D341Med (cell line): ENCODE measurements around the gene CHST6.
A peak's percentile ranks its signal among the peaks of the same experiment; 100 is the strongest.
"Not testable (repeated sequence)": the region's sequence is repeated elsewhere in the genome, so short reads cannot be mapped to it uniquely, and the experiment has no call there.

Experiments
- DNase-seq: peaks from one replicate; pipeline ENCODE4 v3.0.0; 2012; ENCODE audit warnings: low spot score

Gene CHST6

DNA sequence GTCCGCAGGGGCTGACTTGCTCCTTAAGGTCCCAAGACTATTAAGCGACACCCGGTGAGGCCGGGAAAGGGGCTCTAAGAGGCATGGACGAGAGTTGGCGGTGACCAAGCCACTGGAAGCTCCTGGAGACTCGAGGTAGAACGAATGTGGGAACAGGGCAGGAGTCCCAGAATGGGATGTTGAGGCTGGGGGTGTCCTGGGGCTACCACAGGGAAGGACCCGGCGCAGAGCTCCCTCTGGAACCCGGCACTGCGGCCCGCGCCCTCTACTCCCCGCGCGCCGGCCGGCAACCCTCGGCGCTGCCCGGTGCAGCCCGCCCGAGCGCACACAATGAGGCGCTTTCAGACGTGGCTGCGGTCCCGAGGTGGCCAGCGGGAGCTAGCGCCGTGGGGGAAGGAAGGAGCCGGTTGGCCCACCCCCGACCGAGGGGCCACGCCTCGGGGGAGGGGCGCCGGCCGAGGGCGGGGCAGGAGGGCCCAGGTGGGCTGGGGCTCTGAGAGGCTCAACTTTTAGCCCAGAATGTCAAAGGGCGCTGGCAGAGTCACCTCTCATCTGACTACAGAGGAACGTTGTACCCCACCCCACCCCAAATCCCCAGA, at the start of gene CHST6:
CHST6 (minus strand) TSS at position 366 of the 599 bp plus-strand sequence. CDS start 15,613 bp downstream, outside the sequence.
- no peak for DNase-seq

DNA sequence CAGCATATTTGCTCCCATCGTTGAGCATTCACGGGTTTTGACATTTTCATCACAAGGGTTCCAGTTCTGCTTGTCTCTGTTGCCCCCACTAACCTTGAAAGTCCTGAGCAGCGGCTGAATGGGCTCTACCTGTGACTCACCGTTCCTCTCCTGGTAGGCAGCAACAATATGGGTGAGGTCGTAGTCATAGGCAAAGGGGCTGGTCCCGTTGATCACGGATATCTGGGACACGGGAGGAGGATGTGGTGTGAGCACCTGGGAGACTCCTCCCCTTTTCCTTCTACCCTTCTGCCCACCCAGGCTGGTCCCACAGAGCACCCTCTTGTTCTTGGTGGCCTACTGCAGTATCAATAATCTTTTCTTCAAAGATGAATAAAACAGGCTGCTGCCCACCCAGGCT, 47.2 kb upstream of the CHST6 start:
- not testable (repeated sequence) for DNase-seq

DNA sequence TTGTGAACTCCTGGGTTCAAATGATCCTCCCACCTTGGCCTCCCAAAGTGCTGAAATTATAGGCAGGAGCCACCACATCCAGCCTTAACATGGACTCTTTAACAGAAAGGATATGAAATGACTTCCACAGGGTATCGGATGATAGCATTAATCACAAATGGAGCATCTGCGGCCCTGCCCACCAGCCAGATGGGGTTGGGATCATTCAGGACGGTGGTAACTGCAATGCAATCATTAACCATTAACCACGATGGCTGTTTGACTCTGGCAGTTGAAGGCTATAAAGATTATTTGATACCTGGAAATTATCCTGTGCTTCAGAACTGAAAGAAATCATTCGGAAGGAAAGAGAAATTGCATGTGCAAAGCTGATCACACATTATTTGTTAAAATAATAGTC, 46.0 kb upstream of the CHST6 start:
- DNase-seq = no peak

DNA sequence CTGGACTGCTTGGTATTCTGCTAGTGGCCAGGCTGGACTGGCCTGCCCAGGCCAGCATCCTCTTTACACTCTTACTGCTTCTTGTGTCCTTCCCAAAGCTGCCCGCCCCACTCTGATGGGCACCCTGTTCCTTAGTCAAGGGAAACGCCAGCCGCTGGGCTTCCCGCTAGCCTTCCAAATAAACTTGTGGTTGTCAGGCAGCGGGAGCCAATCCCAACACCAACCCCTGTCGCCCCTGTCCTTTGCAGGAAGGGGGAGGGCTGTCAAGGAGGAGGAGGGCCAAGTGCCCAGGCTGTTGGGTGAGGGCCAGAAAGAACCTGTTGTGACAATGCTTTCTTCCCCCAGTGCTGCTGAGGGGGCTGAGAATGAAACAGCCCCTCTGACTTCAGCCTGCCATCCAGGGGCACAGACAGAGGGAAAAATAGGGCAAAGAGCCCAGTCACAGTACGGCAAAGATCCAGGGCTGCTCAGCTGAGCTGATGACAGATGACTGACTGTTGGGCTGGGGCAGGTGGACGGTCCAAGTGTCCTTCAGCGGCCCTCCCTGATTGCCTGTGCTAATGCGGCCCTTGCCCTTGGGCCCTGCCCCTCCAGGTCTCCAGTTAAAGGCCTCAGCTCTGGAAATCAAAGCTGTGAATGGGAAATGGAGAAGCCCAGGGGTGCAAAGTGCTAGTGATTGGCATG, 43.8 kb upstream of the CHST6 start:
- not testable (repeated sequence) for DNase-seq

DNA sequence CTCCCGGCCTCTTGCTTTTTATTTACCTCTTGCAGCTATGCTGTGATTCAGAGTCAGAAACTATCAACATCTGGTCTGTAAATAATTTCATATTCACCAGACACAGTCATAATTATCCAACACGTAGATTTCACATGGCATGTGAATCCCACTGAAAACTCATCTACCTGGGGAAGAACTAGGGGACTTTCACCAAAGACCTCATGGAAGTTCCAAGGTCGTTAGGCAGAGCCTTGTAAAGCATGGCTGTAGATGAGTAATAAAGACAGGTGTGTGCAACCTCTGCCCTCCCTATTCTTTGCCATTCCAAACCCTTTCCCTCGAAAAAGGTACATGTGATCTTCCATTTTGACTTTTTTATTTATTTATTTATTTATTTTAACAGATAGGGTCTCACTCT, 42.5 kb upstream of the CHST6 start:
- DNase-seq = no peak

DNA sequence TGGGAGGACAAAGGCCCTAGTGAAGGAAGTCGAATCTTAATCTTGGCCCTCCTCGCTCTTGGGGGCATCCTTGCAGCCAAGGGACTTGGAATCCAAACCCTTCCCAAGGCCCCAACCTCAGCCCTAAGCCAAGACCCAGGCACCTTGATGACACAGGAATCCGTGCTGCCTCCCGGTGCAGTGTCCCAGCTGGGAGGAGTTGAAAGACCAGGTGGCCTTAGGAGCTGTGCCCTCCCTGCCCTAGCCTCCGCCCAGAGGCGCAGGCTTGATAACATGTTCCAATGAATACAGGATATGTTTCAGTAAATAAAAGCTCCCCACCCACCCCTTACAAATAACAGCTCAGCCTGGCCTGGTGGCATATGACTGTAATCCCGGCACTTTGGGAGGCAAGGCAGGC, 40.7 kb upstream of the CHST6 start, which contains the start of gene CHST5:
CHST5 (minus strand) TSS at position 208 of the 400 bp plus-strand sequence. CDS start 5,724 bp downstream, outside the sequence.
- DNase-seq = no peak

DNA sequence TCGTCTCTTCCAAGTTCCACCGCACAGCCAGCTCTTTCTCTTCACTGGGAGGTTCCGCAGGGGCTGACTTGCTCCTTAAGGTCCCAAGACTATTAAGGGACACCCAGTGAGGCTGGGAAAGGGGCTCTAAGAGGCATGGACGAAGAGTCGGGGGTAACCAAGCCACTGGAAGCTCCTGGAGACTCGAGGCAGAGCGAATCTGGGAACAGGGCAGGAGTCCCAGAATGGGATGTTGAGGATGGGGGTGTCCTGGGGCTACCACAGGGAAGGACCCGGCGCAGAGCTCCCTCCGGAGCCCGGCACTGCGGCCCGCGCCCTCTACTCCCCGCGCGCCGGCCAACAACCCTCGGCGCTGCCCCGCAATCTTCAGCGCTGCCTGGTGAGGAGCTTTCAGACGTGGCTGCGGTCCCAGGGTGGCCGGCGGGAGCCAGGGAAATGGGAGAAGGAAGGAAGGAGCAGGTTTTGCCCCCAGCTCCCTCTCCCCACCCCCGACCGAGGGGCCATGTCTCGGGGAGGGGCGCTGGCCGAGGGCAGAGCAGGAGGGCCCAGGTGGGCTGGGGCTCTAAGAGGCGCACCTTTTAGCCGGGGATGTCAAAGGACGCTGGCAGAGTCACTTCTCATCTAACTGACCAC, 40.1 kb upstream of the CHST6 start:
- no peak for DNase-seq

DNA sequence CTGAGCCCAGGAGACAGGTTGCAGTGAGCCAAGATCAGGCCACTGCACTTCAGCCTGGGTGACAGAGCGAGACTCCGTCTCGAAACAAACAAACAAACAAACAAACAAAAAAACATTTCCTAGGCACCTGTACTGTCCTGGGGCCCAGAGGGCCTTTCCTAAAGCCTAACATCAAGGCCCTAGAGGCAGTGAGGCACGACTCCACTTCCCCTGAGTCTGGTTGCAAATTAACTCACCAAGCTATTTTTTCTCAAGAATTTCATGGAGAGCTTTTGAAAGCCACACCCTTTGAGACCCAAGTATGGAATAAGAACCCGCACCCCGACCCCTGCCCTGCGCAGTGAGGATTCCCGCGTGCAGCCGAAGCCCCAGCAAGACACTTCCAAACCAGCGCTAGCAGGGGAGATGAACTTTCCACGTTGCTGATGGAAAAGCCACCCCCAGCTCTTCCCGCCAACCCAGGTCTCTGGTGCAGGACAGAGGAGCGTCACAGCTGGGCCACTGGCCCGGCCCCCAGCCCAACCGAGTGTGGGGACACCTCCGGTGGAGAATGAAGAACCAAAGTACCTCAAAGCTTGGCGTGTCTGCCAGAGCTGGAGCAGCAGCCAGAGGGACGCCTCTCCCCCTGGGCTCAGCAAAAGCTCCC, 39.4 kb upstream of the CHST6 start:
- no peak for DNase-seq

DNA sequence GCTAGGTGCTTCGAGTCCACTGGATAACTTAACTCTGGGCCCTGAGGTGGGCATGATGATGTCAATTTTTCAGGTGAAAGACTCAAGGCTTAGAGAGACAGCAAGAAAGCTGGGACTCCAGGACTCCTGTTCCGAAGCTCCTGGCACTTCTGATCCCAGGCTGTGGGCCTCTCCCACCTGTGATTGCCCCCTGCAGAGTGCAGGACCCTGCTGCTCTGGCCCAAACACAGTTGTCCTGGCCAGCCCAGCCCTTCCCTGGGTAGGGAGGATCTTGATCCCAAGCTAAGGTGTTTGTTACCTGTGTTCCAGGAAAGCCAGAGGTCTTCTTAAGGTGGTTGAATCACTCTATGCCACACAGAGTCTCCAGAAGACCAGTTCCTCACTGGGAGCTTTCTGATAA, 37.5 kb upstream of the CHST6 start:
- DNase-seq = no peak

DNA sequence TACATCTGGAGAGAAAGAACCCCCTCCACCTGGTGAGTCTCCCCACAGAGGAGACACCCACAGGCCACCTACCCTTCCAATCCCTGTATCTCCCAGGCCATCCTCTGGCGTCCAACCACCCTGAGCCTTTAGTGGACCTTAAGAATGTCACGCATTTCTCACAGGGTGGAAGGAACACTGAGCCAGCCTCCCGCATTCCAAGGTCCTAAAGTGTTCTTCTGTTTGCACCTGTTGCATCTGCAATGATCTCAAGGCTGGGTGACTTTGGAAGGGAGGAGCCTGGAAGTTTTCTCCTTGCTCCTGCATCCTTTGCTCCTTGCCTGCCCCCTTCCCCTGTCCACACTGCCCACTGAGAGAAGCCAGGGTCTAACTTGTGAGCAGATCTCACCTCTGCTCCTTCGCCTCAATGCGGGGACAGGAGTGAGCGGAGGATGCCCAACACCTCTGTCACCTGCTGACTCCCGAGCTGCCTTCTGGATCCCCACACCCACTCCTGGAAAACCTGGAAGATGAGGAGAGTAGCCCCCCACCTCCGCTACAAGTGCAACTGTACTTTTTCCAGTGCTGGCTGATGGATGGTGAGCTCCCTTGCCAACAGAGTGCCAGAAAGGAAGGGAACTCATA, 37.0 kb upstream of the CHST6 start:
- DNase-seq = no peak

DNA sequence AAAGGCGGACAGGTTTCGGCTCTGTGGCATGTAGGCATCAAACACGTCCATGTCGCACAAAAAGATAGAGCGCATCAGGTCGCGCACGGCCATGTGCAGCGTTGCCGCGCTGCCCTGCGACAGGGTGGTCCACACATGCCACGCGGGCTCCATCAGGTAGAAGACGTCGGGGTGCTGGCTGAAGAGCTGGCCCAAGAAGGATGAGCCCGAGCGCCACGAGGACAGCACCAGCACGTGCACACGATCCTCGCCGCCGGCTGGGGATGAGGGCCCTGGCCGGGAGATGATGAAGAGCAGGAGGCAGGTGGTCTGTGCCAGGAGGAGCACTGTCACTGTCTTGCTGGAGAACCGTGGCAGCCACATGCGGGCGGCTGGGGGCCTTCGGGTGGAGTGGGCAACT, 34.7 kb upstream of the CHST6 start:
- DNase-seq = no peak

DNA sequence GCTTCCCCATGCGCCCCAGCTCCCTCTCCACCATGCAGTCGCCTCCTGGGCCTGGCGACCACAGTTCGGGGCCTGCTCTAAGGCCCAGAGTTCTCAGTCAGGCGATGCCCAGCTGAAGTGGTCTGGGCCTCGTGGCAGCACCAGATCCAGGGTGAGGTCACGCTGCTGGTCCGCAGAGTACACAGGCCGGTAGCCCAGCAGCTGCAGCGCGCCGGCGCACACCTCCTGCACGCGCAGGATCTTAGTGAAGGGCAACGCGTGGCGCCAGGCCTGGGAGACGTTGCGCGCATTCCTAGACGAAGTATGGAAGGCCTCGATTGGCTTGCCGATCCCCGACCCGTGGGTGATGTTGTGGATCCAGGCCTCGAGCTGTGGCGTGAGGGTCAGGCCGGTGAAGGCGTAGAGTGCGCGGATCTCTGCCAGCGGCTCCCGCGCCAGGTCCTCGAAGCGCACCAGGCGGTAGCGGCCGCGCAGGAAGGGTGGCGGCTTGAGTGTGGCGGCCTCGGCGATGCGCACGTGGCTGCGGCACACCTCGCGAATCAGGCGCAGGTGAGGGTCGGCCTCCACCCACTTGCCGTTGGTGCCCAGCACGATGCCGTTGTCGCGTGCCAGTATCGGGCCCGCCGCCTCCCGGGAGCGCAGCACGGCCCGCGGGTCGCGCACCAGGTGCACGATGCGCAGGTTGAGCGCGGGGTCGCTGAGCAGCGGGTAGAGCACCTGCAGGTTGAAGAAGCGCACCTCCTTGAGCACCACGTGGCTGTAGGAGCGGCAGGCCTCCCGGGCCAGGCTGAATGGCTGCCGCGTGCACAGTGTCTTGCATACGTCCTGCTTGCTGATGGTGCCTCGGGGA, 34.0 kb upstream of the CHST6 start:
- no peak for DNase-seq

DNA sequence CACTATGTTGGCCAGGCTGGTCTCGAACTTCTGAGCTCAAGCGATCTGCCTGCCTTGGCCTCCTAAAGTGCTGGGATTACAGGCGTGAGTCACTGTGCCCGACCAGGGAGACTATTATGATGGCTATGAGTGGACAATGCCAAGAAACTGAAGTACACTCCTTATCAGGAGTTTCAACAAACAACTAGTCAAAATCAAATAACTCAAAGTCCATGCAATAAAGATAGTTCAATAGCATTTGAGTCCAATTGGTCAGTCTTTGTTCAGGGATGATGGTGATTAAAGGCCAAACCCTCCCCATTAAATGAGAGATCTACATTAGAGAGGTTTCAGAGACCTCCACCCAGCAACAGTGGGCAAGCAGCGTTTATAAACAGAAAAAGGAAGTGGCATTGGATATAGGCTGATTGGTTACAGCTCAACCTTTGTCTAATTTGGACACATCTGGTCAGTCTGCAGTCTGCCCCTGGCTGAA, 32.6 kb upstream of the CHST6 start:
- DNase-seq = no peak

DNA sequence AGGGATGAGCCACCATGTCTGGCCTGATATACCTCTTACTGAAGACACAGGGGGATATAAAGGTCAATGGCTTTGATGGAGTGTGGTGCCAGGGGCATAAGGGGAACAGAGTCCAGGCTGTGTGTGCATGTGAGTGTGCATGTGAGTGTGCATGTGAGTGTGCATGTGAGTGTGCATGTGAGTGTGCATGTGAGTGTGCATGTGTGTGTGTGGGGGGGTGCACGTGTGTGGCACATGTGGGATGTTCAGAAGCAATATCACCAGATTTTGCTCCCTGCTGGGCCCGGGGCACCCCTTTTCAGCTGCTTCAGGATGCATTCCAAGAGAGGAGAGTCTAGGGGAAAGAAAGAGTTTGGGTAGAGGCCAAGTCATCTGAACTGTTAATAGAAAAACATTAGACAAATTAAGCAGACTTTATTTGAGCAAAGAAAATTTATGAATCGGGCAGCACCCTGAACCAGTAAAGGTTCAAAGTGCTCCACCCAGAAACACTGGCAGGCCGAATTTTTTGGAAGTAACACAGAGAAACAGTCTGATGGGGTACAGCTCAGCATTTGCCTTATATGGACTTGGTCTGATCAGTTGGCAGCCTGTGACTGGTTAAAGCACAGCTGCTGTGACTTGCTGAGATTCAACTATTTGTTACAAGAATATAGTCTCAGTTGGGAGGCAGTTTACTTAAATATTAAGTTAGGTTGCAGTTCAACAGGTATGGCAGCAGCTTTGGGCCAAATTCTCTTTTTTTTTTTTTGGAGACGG, 31.0 kb upstream of the CHST6 start:
- no peak for DNase-seq

DNA sequence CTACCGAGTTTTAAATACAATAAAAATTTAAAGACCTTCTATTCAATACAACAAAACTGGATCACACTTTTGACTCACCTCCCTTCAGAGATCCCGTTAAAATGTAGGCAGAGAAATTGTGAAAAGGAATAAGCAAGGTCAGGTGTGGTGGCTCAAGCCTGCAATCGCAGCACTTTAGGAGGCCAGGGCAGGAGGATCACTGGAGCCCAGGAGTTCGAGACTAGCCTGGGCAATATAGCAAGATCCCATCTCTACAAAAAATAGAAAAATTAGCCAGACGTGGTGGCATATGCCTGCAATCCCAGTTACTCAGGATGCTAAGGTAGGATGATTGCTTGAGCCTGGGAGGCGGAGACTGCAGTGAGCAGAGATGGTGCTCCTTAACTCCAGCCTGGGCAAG, 23.9 kb upstream of the CHST6 start:
- no peak for DNase-seq

DNA sequence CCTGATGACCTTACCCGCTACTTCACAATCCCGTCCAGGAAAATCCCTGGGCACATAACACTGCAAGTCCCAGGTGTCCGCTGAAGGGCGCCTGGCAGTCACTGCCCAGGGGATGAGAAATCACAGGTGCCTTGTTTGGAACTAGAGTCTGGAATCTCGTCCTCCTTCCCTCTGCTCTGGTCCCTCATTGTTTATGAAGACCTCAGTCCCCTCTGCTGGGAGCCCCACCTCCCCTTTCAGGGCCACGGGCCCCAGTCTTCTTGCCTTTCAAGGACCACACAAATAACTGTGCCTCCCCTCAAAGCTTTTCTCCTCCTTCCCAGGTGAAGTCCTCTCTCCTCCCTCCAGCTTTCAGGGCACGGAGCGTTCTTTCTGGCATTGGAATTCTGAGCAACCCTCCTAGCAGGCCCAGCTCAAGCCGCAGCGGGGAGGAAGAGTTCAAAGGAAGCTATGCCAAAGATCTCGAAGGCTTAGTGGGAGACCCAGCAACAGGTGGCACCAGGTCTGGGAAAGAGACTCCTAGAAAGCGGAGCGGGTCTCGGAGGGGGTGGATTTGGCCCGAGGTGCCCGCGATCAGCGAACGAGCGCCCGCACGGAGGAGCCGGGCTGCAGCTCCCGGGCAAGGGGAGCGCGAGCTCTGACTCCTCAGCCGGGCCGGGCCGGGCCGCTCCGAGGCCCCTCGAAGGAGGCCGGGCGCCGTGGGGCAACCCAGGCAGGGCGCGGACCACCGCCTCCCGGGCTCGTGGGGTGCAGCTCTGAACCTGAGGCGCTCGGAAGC, 21.1 kb upstream of the CHST6 start:
- DNase-seq = peak; percentile 59

DNA sequence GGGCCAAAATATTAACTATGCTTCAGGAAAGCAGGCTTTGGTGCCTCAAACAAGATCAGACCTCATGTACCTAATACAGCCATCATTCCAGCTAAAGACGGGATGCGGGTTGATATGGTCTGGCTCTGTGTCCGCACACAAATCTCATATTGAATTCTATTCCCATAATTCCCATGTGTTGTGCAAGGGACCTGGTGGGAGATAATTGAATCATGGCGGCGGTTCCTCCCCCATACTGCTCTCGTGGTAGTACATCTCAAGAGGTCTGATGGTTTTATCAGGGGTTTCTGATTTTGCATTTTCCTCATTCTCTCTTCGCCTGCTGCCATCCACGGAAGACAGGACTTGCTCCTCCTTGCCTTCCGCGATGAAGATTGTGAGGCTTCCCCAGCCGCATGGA, 19.1 kb upstream of the CHST6 start:
- DNase-seq = no peak

DNA sequence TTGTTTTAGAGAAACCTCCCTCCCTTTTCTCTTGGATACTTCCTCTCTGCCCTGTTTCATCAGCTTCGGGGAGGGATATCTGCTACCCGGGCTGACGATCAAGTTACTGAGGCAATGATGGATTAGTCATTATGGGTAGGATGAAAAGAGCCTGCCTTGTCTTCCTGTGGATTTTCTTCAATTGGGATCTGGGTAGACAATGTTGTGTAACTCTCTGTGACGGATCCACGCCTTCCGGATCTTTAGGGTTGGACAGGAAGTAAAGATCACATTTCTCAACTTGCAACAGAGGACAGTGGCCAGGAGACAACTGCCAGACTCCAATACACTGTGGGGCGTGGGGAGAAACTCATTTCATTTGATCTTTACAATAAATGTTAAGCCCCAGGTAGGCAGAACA, 11.3 kb upstream of the CHST6 start:
- no peak for DNase-seq

DNA sequence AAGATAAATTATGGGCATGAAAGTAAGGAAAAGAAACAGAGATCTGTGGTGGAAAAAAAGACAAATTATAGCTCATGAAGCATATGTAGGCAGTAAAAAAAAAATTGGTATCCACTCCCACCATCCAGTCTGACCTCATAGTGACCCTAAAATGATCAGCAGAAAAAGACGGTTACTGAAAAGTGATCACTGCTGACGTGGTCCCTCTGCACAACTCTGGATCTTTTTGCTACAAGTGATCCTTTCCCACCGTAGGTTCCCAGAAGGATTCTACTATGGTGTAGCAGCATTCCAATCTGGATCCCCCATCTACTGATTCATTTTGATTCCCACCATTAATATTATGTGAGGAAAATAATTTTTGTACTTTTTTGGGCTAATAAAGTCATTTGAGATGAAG, 10.9 kb upstream of the CHST6 start:
- no peak for DNase-seq

DNA sequence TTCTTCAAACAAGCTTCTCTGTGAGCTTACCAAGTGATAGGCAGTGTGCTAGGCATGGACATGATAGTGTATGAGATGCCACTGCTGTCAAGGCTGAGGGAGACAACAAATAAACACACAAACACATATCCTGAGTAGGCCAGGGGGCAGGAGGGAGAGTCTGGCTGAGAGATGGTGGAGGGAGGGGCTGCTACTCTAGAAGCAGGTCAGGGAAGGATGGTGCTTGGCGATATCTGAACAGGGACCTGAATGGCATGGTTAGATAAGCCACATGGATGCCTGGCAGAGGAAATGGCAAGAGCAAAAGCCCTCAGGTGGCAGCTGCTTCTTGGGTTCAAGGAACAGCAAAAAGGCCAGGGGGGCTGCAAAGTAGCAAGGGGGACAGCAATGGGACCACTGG, 8.6 kb upstream of the CHST6 start:
- DNase-seq = no peak
